HepG2 (cell line): Measurements from ENCODE around the gene RASSF6. TPM values are rescaled to one million over a fixed set of nuclear protein-coding genes. Genes with fewer than 3 reads are reported as not detected.
A peak's percentile ranks its signal among the peaks of the same experiment; 100 is the strongest.

Source experiments
- ATM ChIP-seq: fragments of 450-650 bp; IDR thresholded peaks from 2 replicates; pipeline ENCODE4 v1.7.1; 2017; ENCODE audit warnings: mild to moderate bottlenecking, borderline replicate concordance
- BHLHE40 ChIP-seq: IDR thresholded peaks from 2 replicates; pipeline ENCODE4 v1.6.1; 2011; ENCODE audit warnings: low read length, improper control_type of control experiment
- GATA4 ChIP-seq: sonication (generic); IDR thresholded peaks from 2 replicates; pipeline ENCODE4 v1.6.1; 2016; ENCODE audit warnings: antibody characterized with exemption, low read depth, borderline replicate concordance
- MZF1 ChIP-seq: sonication (generic); formaldehyde crosslinking; IDR thresholded peaks from 2 replicates; pipeline ENCODE4 v1.8.1; 2023; ENCODE audit warnings: mild to moderate bottlenecking, missing genetic modification reagents, borderline replicate concordance
- NCOA2 ChIP-seq: sonication (generic); formaldehyde crosslinking; IDR thresholded peaks from 2 replicates; pipeline ENCODE4 v1.8.0; 2022; ENCODE audit warnings: inconsistent platforms
- NFRKB ChIP-seq: fragments of 450-650 bp; IDR thresholded peaks from 2 replicates; pipeline ENCODE4 v1.6.1; 2017
- RORA ChIP-seq: sonication (generic); formaldehyde crosslinking; IDR thresholded peaks from 2 replicates; pipeline ENCODE4 v1.5.0; 2020; ENCODE audit warnings: mild to moderate bottlenecking, missing genetic modification reagents, moderate library complexity
- SNAI1 ChIP-seq: sonication (generic); formaldehyde crosslinking; IDR thresholded peaks from 2 replicates; pipeline ENCODE4 v1.5.0; 2020; ENCODE audit warnings: mild to moderate bottlenecking, missing genetic modification reagents, borderline replicate concordance
- SP1 ChIP-seq, 2 experiments: fragments of 450-650 bp in 1 of 2; sonication (generic) in 1 of 2; formaldehyde crosslinking in 1 of 2; IDR thresholded peaks; 2 replicates each; pipeline versions ENCODE4 v1.4.0 to v1.6.1; 2016 to 2020; ENCODE audit warnings: missing genetic modification reagents in 1 of 2
- SRSF4 ChIP-seq: fragments of 200-400 bp; formaldehyde crosslinking; IDR thresholded peaks from one replicate; pipeline ENCODE4 v1.6.1; 2018; ENCODE audit warnings: mild to moderate bottlenecking, low read depth, low read length, moderate library complexity; ENCODE audit not compliant: poor library complexity, severe bottlenecking
- TARDBP ChIP-seq: sonication (generic); formaldehyde crosslinking; IDR thresholded peaks from 2 replicates; pipeline ENCODE4 v1.8.0; 2022; ENCODE audit warnings: mild to moderate bottlenecking, missing genetic modification reagents
- ZBTB42 ChIP-seq: sonication (generic); formaldehyde crosslinking; IDR thresholded peaks from 2 replicates; pipeline ENCODE4 v1.5.0; 2020; ENCODE audit warnings: mild to moderate bottlenecking, missing genetic modification reagents
- ZFP90 ChIP-seq: sonication (generic); formaldehyde crosslinking; IDR thresholded peaks from 2 replicates; pipeline ENCODE4 v1.8.0; 2022; ENCODE audit warnings: missing genetic modification reagents, mild to moderate bottlenecking, inconsistent platforms, borderline replicate concordance
- ZMYM4 ChIP-seq: sonication (generic); formaldehyde crosslinking; IDR thresholded peaks from 2 replicates; pipeline ENCODE4 v1.8.1; 2023; ENCODE audit warnings: mild to moderate bottlenecking, missing genetic modification reagents
- ZNF292 ChIP-seq: sonication (generic); formaldehyde crosslinking; IDR thresholded peaks from 2 replicates; pipeline ENCODE4 v1.8.1; 2022; ENCODE audit warnings: mild to moderate bottlenecking, low read depth, missing genetic modification reagents, borderline replicate concordance
- ZNF33A ChIP-seq: sonication (generic); formaldehyde crosslinking; IDR thresholded peaks from 2 replicates; pipeline ENCODE4 v1.5.1; 2020; ENCODE audit warnings: missing genetic modification reagents, mild to moderate bottlenecking, moderate library complexity, borderline replicate concordance
- ZNF678 ChIP-seq: sonication (generic); formaldehyde crosslinking; IDR thresholded peaks from 2 replicates; pipeline ENCODE4 v1.4.0; 2020; ENCODE audit warnings: mild to moderate bottlenecking, missing genetic modification reagents
- ZNF780A ChIP-seq: sonication (generic); formaldehyde crosslinking; IDR thresholded peaks from 2 replicates; pipeline ENCODE4 v1.8.0; 2022; ENCODE audit warnings: mild to moderate bottlenecking, missing genetic modification reagents, moderate library complexity
- polyA plus RNA-seq, 8 experiments: library from polyadenylated mRNA; depleted of rRNA in 3 of 8; stranded (reverse) in 7 of 8; unstranded in 1 of 8; fragments of >200 nt; fragmentation: Illumina TruSeq in 4 of 8; extraction: Trizol in 4 of 8; gene quantifications; 2 replicates each; pipeline versions ENCODE4 v1.2.1 to v1.2.3, GENCODE V29; 2011 to 2016; ENCODE audit warnings: low read depth in 4 of 8, missing spikeins in 1 of 8, mixed read lengths in 1 of 8; ENCODE audit not compliant: insufficient read depth in 1 of 8
- total RNA-seq, 5 experiments: library from RNA; depleted of rRNA; stranded (reverse); fragments of >200 nt; fragmentation: Illumina TruSeq; extraction: Trizol; gene quantifications; 2 replicates each; pipeline ENCODE4 v1.2.3, GENCODE V29; 2016; ENCODE audit warnings: low read depth in 1 of 5
- TF ChIP-seq, protein P1 (sequence below): sonication (generic); formaldehyde crosslinking; IDR thresholded peaks from 2 replicates; pipeline ENCODE4 v1.4.0; 2020; ENCODE audit warnings: mild to moderate bottlenecking, missing genetic modification reagents
- TF ChIP-seq, protein P2 (sequence below): IDR thresholded peaks from 2 replicates; pipeline ENCODE4 v1.6.1; 2016; ENCODE audit warnings: missing biosample characterization, missing genetic modification reagents, low read depth
- TF ChIP-seq, protein P3 (sequence below): sonication (generic); formaldehyde crosslinking; IDR thresholded peaks from 2 replicates; pipeline ENCODE4; 2020; ENCODE audit warnings: missing genetic modification reagents, mild to moderate bottlenecking, borderline replicate concordance
- TF ChIP-seq, protein P4 (sequence below): sonication (generic); formaldehyde crosslinking; IDR thresholded peaks from 2 replicates; pipeline ENCODE4 v1.4.0; 2020; ENCODE audit warnings: missing genetic modification reagents, borderline replicate concordance

The RASSF6 gene
- total and polyA plus RNA-seq, 2 of the 13 experiments (the other 11 are each of a cell fraction or from before 2014, with no cell fraction given) = 0.03 to 0.11 TPM

DNA sequence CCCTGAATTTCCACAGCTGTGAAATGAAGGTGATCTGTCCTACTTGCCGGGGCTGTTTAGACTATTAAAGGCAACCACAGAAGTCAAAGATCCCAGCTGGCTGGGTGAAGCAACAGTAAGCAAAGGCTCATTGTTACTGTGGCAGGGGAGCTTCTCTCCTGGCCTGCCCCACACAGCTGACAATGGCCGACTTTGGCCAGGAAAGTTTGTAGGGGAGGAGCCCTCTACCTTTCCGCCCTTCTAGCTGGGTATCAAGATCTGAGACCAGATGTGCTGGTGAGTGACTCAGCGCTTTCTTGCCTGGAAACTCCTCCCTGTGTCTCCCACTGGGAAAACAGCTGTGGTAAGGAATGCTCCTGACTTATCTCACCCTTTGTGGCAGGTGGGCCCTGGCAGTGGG, 21.1 kb downstream of the RASSF6 start (continued):
- no peak for TF ChIP-seq ZFP90 (CRISPR knock-in tag)
- TF ChIP-seq SP1 (IDR thresholded peaks at IDR 0.05) = no peak
- TF ChIP-seq SP1 (CRISPR knock-in tag; IDR thresholded peaks at IDR 0.05) = 0 out of 2 replicates have a peak, but pooled peaks have one; percentile 38
- TF ChIP-seq, protein P1, sequence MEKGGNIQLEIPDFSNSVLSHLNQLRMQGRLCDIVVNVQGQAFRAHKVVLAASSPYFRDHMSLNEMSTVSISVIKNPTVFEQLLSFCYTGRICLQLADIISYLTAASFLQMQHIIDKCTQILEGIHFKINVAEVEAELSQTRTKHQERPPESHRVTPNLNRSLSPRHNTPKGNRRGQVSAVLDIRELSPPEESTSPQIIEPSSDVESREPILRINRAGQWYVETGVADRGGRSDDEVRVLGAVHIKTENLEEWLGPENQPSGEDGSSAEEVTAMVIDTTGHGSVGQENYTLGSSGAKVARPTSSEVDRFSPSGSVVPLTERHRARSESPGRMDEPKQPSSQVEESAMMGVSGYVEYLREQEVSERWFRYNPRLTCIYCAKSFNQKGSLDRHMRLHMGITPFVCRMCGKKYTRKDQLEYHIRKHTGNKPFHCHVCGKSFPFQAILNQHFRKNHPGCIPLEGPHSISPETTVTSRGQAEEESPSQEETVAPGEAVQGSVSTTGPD (CRISPR knock-in tag) = no peak
- TF ChIP-seq ZNF678 = no peak
- no peak for TF ChIP-seq MZF1
- TF ChIP-seq ZBTB42 = peak; percentile 97
- peak; percentile 89 for TF ChIP-seq NCOA2 (CRISPR knock-in tag)
- TF ChIP-seq ATM = no peak
- no peak for TF ChIP-seq SNAI1 (CRISPR knock-in tag)
- TF ChIP-seq NFRKB = no peak
- TF ChIP-seq GATA4 = no peak
- no peak for TF ChIP-seq SRSF4
- TF ChIP-seq TARDBP (CRISPR knock-in tag) = peak; percentile 70; the same call in 1 of the 2 replicates
- TF ChIP-seq, protein P2, sequence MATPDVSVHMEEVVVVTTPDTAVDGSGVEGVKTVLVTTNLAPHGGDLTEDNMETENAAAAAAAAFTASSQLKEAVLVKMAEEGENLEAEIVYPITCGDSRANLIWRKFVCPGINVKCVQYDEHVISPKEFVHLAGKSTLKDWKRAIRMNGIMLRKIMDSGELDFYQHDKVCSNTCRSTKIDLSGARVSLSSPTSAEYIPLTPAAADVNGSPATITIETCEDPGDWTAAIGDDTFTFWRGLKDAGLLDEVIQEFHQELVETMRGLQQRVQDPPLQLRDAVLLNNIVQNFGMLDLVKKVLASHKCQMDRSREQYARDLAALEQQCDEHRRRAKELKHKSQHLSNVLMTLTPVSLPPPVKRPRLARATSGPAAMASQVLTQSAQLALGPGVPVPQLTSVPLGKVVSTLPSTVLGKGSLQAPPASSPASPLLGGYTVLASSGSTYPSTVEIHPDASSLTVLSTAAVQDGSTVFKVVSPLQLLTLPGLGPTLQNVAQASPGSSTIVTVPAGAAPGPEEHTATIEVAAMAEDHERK = no peak
- TF ChIP-seq, protein P3, sequence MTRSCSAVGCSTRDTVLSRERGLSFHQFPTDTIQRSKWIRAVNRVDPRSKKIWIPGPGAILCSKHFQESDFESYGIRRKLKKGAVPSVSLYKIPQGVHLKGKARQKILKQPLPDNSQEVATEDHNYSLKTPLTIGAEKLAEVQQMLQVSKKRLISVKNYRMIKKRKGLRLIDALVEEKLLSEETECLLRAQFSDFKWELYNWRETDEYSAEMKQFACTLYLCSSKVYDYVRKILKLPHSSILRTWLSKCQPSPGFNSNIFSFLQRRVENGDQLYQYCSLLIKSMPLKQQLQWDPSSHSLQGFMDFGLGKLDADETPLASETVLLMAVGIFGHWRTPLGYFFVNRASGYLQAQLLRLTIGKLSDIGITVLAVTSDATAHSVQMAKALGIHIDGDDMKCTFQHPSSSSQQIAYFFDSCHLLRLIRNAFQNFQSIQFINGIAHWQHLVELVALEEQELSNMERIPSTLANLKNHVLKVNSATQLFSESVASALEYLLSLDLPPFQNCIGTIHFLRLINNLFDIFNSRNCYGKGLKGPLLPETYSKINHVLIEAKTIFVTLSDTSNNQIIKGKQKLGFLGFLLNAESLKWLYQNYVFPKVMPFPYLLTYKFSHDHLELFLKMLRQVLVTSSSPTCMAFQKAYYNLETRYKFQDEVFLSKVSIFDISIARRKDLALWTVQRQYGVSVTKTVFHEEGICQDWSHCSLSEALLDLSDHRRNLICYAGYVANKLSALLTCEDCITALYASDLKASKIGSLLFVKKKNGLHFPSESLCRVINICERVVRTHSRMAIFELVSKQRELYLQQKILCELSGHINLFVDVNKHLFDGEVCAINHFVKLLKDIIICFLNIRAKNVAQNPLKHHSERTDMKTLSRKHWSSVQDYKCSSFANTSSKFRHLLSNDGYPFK (CRISPR knock-in tag) = no peak
- TF ChIP-seq BHLHE40 = no peak
- TF ChIP-seq, protein P4, sequence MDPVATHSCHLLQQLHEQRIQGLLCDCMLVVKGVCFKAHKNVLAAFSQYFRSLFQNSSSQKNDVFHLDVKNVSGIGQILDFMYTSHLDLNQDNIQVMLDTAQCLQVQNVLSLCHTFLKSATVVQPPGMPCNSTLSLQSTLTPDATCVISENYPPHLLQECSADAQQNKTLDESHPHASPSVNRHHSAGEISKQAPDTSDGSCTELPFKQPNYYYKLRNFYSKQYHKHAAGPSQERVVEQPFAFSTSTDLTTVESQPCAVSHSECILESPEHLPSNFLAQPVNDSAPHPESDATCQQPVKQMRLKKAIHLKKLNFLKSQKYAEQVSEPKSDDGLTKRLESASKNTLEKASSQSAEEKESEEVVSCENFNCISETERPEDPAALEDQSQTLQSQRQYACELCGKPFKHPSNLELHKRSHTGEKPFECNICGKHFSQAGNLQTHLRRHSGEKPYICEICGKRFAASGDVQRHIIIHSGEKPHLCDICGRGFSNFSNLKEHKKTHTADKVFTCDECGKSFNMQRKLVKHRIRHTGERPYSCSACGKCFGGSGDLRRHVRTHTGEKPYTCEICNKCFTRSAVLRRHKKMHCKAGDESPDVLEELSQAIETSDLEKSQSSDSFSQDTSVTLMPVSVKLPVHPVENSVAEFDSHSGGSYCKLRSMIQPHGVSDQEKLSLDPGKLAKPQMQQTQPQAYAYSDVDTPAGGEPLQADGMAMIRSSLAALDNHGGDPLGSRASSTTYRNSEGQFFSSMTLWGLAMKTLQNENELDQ = no peak
- TF ChIP-seq ZMYM4 = peak; percentile 77
- TF ChIP-seq ZNF292 (CRISPR knock-in tag) = peak; percentile 84; the same call in 1 of the 2 replicates
- TF ChIP-seq RORA (CRISPR knock-in tag) = no peak
- TF ChIP-seq ZNF33A (CRISPR knock-in tag) = no peak
- TF ChIP-seq ZNF780A (CRISPR knock-in tag) = no peak
